OCI-LY1 (cell line): ENCODE data around the gene PIK3R1.

Experiments used
- CTCF ChIP-seq: fragments of 200-600 bp; sonication (generic), shearing (Covaris generic); IDR thresholded peaks from 2 replicates; pipeline ENCODE4 v1.5.1; 2017; ENCODE audit warnings: mild to moderate bottlenecking, antibody characterized with exemption, low read length, moderate library complexity, mixed read lengths
- EZH2 ChIP-seq: fragments of 200-600 bp; sonication (generic), shearing (Covaris generic); IDR thresholded peaks from 2 replicates; pipeline ENCODE4 v1.8.0; 2017; ENCODE audit warnings: borderline replicate concordance, mixed run types, mild to moderate bottlenecking, antibody characterized with exemption, low read length, moderate library complexity, mixed read lengths

- TF ChIP-seq CTCF, result no peak
- TF ChIP-seq EZH2, result no peak
Observed at GRCh38 chr5:68287631-68287975, 72.0 kb downstream of the PIK3R1 start.
